ENCODE results near the gene DET1. TPM values are rescaled to one million over a fixed set of nuclear protein-coding genes. Genes with fewer than 3 reads are reported as not detected.

Gene DET1
- total and polyA plus RNA-seq, 2 of the 13 experiments (the other 11 are each of a cell fraction or from before 2014, with no cell fraction given) = 2.2 to 4.2 TPM

DNA sequence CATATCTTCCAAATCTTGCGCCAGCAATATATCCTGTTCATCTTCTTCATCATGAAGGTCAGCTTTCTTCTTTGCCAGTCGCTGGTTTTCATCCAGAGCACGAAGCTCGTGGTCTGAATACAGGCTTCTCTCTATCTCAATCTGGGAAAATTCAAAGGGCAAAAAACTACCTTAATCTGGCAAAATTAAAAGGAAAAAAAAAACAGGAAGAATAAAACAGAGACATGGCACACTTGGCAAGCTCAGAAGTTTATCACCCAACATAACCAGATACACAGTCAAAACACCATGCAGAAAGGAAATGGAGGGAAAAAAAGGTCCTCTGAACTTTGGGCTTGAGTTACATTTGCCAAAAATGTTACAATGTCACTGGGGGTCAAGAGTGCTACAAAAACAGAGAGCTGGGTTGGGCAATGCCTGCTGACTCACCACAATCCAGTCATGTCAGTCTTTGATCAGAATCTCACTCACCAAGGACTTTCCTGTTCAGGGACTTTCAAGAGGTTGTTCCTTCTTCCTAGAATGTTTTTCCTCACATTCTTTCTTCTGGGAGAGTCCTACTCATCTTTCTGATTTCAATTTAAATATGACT lies 80.8 kb downstream of the DET1 start (continued):
- TF ChIP-seq, protein P1, sequence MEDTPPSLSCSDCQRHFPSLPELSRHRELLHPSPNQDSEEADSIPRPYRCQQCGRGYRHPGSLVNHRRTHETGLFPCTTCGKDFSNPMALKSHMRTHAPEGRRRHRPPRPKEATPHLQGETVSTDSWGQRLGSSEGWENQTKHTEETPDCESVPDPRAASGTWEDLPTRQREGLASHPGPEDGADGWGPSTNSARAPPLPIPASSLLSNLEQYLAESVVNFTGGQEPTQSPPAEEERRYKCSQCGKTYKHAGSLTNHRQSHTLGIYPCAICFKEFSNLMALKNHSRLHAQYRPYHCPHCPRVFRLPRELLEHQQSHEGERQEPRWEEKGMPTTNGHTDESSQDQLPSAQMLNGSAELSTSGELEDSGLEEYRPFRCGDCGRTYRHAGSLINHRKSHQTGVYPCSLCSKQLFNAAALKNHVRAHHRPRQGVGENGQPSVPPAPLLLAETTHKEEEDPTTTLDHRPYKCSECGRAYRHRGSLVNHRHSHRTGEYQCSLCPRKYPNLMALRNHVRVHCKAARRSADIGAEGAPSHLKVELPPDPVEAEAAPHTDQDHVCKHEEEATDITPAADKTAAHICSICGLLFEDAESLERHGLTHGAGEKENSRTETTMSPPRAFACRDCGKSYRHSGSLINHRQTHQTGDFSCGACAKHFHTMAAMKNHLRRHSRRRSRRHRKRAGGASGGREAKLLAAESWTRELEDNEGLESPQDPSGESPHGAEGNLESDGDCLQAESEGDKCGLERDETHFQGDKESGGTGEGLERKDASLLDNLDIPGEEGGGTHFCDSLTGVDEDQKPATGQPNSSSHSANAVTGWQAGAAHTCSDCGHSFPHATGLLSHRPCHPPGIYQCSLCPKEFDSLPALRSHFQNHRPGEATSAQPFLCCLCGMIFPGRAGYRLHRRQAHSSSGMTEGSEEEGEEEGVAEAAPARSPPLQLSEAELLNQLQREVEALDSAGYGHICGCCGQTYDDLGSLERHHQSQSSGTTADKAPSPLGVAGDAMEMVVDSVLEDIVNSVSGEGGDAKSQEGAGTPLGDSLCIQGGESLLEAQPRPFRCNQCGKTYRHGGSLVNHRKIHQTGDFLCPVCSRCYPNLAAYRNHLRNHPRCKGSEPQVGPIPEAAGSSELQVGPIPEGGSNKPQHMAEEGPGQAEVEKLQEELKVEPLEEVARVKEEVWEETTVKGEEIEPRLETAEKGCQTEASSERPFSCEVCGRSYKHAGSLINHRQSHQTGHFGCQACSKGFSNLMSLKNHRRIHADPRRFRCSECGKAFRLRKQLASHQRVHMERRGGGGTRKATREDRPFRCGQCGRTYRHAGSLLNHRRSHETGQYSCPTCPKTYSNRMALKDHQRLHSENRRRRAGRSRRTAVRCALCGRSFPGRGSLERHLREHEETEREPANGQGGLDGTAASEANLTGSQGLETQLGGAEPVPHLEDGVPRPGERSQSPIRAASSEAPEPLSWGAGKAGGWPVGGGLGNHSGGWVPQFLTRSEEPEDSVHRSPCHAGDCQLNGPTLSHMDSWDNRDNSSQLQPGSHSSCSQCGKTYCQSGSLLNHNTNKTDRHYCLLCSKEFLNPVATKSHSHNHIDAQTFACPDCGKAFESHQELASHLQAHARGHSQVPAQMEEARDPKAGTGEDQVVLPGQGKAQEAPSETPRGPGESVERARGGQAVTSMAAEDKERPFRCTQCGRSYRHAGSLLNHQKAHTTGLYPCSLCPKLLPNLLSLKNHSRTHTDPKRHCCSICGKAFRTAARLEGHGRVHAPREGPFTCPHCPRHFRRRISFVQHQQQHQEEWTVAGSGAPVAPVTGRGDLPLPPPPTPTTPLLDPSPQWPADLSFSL (CRISPR knock-in tag; IDR thresholded peaks at IDR 0.05) = no peak
- peak; percentile 75; the same call in 1 of the 2 replicates for TF ChIP-seq FOXK1 (CRISPR knock-in tag; IDR thresholded peaks at IDR 0.05; ENCODE audit: borderline replicate concordance, low read depth)
- TF ChIP-seq, protein P2, sequence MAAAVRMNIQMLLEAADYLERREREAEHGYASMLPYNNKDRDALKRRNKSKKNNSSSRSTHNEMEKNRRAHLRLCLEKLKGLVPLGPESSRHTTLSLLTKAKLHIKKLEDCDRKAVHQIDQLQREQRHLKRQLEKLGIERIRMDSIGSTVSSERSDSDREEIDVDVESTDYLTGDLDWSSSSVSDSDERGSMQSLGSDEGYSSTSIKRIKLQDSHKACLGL (CRISPR knock-in tag; IDR thresholded peaks at IDR 0.05) = no peak
- peak; percentile 65 for TF ChIP-seq ZMYM4 (CRISPR knock-in tag; IDR thresholded peaks at IDR 0.05)
- no peak for TF ChIP-seq HMGA1 (CRISPR knock-in tag; conservative IDR thresholded peaks at IDR 0.05)
- TF ChIP-seq, protein P3, sequence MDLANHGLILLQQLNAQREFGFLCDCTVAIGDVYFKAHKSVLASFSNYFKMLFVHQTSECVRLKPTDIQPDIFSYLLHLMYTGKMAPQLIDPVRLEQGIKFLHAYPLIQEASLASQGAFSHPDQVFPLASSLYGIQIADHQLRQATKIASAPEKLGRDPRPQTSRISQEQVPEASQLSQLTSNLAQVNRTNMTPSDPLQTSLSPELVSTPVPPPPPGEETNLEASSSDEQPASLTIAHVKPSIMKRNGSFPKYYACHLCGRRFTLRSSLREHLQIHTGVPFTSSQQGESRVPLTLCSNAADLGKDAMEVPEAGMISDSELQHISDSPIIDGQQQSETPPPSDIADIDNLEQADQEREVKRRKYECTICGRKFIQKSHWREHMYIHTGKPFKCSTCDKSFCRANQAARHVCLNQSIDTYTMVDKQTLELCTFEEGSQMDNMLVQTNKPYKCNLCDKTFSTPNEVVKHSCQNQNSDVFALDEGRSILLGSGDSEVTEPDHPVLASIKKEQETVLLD (CRISPR knock-in tag; IDR thresholded peaks at IDR 0.05; ENCODE audit: low read depth) = no peak
- TF ChIP-seq, protein P4, sequence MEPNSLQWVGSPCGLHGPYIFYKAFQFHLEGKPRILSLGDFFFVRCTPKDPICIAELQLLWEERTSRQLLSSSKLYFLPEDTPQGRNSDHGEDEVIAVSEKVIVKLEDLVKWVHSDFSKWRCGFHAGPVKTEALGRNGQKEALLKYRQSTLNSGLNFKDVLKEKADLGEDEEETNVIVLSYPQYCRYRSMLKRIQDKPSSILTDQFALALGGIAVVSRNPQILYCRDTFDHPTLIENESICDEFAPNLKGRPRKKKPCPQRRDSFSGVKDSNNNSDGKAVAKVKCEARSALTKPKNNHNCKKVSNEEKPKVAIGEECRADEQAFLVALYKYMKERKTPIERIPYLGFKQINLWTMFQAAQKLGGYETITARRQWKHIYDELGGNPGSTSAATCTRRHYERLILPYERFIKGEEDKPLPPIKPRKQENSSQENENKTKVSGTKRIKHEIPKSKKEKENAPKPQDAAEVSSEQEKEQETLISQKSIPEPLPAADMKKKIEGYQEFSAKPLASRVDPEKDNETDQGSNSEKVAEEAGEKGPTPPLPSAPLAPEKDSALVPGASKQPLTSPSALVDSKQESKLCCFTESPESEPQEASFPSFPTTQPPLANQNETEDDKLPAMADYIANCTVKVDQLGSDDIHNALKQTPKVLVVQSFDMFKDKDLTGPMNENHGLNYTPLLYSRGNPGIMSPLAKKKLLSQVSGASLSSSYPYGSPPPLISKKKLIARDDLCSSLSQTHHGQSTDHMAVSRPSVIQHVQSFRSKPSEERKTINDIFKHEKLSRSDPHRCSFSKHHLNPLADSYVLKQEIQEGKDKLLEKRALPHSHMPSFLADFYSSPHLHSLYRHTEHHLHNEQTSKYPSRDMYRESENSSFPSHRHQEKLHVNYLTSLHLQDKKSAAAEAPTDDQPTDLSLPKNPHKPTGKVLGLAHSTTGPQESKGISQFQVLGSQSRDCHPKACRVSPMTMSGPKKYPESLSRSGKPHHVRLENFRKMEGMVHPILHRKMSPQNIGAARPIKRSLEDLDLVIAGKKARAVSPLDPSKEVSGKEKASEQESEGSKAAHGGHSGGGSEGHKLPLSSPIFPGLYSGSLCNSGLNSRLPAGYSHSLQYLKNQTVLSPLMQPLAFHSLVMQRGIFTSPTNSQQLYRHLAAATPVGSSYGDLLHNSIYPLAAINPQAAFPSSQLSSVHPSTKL (CRISPR knock-in tag; IDR thresholded peaks at IDR 0.05) = peak; percentile 96
- TF ChIP-seq ZNF225 (CRISPR knock-in tag; IDR thresholded peaks at IDR 0.05) = no peak
- TF ChIP-seq, protein P5, sequence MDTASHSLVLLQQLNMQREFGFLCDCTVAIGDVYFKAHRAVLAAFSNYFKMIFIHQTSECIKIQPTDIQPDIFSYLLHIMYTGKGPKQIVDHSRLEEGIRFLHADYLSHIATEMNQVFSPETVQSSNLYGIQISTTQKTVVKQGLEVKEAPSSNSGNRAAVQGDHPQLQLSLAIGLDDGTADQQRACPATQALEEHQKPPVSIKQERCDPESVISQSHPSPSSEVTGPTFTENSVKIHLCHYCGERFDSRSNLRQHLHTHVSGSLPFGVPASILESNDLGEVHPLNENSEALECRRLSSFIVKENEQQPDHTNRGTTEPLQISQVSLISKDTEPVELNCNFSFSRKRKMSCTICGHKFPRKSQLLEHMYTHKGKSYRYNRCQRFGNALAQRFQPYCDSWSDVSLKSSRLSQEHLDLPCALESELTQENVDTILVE (CRISPR knock-in tag; IDR thresholded peaks at IDR 0.05) = 0 out of 2 replicates have a peak, but pooled peaks have one; percentile 62
- no peak for TF ChIP-seq HOXA7 (CRISPR knock-in tag; IDR thresholded peaks at IDR 0.05)
- TF ChIP-seq, protein P6, sequence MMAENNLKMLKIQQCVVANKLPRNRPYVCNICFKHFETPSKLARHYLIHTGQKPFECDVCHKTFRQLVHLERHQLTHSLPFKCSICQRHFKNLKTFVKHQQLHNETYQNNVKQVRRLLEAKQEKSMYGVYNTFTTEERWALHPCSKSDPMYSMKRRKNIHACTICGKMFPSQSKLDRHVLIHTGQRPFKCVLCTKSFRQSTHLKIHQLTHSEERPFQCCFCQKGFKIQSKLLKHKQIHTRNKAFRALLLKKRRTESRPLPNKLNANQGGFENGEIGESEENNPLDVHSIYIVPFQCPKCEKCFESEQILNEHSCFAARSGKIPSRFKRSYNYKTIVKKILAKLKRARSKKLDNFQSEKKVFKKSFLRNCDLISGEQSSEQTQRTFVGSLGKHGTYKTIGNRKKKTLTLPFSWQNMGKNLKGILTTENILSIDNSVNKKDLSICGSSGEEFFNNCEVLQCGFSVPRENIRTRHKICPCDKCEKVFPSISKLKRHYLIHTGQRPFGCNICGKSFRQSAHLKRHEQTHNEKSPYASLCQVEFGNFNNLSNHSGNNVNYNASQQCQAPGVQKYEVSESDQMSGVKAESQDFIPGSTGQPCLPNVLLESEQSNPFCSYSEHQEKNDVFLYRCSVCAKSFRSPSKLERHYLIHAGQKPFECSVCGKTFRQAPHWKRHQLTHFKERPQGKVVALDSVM (CRISPR knock-in tag; IDR thresholded peaks at IDR 0.05) = no peak
- TF ChIP-seq NFRKB (IDR thresholded peaks at IDR 0.05) = no peak
